RWPE1 (cell line): ENCODE data around the gene AKAP17A.

Experiments used
- CTCF ChIA-PET: fragments of 350-600 bp; sonication (Branson Sonifier 250); formaldehyde crosslinking; extraction: SDS; loops from one replicate; lab custom pipeline; 2021; lab: Yijun Ruan, JAX
- POLR2A ChIA-PET: fragments of 400-600 bp; formaldehyde crosslinking; extraction: SDS; loops from one replicate; lab custom pipeline; 2020; ENCODE audit warnings: antibody characterized with exemption; ENCODE audit not compliant: low non-redundant PET; lab: Yijun Ruan, JAX
- DNase-seq: peaks from one replicate; pipeline ENCODE4 v3.0.0; 2012; ENCODE audit warnings: low spot score
- H3K27ac ChIP-seq: fragments of 450-650 bp; 2 replicates; pipeline ENCODE4 v1.5.1; 2017
- CTCF ChIP-seq: fragments of 450-650 bp; conservative IDR thresholded peaks from 2 replicates; pipeline ENCODE4 v1.5.1; 2017; ENCODE audit warnings: low read depth, mild to moderate bottlenecking

AKAP17A gene

DNA sequence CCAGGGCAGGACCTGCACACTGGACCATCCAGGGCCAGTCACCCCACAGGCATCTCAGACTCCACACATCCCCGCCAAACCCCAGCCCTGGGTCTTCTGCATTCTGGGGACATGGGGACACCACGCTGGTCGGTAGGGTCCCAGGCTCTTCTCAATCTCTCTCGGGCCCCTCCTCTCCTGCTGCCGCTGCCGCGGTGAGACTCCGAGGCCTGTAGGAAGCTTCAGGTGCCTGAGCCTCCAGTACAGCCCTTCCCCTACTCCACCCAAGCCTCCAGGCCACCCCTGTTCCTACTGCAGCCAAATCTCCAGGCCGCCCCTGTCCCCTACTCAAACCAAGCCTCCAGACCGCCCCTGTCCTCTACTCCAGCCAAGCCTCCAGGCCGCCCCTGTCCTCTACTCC lies 17.9 kb downstream of the AKAP17A start:
- CTCF ChIA-PET: no interaction called here
- POLR2A ChIA-PET: no interaction called here
- H3K27ac ChIP-seq: no peak overlapping the region
- no peak for DNase-seq
- no peak for TF ChIP-seq CTCF

DNA sequence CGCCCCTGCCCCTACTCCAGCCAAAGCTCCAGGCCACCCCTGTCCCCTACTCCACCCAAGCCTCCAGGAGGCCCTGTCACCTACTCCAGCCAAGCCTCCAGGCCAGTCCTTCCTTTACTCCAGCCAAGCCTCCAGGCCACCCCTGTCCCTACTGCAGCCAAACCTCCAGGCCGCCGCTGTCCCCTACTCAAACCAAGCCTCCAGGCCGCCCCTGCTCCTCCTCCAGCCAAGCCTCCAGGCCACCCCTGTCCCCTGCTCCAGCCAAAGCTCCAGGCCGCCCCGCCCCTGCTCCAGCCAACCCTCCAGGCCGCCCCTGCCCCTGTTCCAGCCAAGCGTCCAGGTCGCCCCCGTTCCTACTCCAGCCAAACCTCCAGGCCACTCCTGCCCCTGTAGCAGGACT lies 18.4 kb downstream of the AKAP17A start:
- no peak for TF ChIP-seq CTCF
- POLR2A ChIA-PET: no interaction called here
- DNase-seq: no peak
- CTCF ChIA-PET: no interaction called here
- no peak overlapping the region for H3K27ac ChIP-seq

DNA sequence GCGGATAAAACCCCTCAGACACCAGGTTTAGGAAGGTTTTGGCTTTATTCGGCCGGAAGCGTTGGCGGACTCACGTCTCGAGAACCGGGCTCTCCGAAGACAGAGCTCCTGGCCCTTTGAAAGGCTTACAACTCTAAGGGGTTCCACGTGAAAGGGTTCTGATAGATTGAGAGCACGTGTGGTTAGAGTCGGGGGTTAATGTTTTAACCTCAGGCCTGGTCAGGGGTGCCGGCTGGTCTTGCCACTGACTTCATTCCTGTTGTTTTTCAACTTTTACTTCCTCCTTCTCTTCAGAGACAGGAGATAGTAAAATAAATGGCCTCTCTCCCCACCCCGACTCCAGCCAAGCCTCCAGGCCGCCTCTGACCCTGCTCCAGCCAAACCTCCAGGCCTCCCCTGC lies 18.8 kb downstream of the AKAP17A start:
- ChIA-PET CTCF (no interaction called here), POLR2A (no interaction called here)
- DNase-seq: no peak
- no peak overlapping the region for H3K27ac ChIP-seq
- no peak for TF ChIP-seq CTCF

- no peak overlapping the region for H3K27ac ChIP-seq
- POLR2A ChIA-PET: no interaction called here
- TF ChIP-seq CTCF: no peak
- DNase-seq: no peak
- CTCF ChIA-PET: no interaction called here
Measured at GRCh38 chrX:1610736-1611135, 19.3 kb downstream of the AKAP17A start.

- no peak for TF ChIP-seq CTCF
- CTCF ChIA-PET: no interaction called here
- DNase-seq: no peak
- H3K27ac ChIP-seq: no peak overlapping the region
- POLR2A ChIA-PET: no interaction called here
Measured at GRCh38 chrX:1612641-1613286, 21.4 kb downstream of the AKAP17A start.

- CTCF ChIA-PET: no interaction called here
- no peak for DNase-seq
- no peak within 1 kb of the TSS for H3K27ac ChIP-seq
- no peak for TF ChIP-seq CTCF
- POLR2A ChIA-PET: no interaction called here
Measured at GRCh38 chrX:1614927-1615326, 23.5 kb downstream of the AKAP17A start, which contains the start of gene ASMT. Gene ASMT (plus strand): TSS chrX:1615059. CDS start chrX:1615200, 141 bp downstream.
